BJ (cell line): ENCODE data around the gene LCP1. TPM values are rescaled to one million over a fixed set of nuclear protein-coding genes. Genes with fewer than 3 reads are reported as not detected.

Source experiments
- CTCF ChIA-PET: fragments of 350-600 bp; formaldehyde crosslinking; extraction: SDS; loops from one replicate; lab custom pipeline; 2021; ENCODE audit warnings: antibody characterized with exemption, inconsistent platforms; lab: Yijun Ruan, JAX
- POLR2A ChIA-PET: fragments of 300-600 bp; sonication (Branson Sonifier 250); formaldehyde crosslinking; extraction: SDS; loops from one replicate; lab custom pipeline; 2021; ENCODE audit warnings: antibody characterized with exemption; lab: Charles Lee
- DNase-seq: peaks from one replicate; pipeline ENCODE4 v3.0.0-alpha.2; 2011; ENCODE audit warnings: low read depth
- H3K27me3 ChIP-seq: 2 replicates; pipeline ENCODE4 v1.6.0; 2011; ENCODE audit warnings: low read length; ENCODE audit not compliant: control insufficient read depth, insufficient read depth
- H3K36me3 ChIP-seq: 2 replicates; pipeline ENCODE4 v1.5.1; 2011; ENCODE audit warnings: low read length; ENCODE audit not compliant: control insufficient read depth, insufficient read depth
- H3K4me3 ChIP-seq: 2 replicates; pipeline ENCODE4 v1.5.1; 2011; ENCODE audit warnings: low read depth, mild to moderate bottlenecking, control low read depth, low read length
- CTCF ChIP-seq: IDR thresholded peaks from 2 replicates; pipeline ENCODE4 v1.5.1; 2011; ENCODE audit warnings: low read depth, mild to moderate bottlenecking, control low read depth, inconsistent platforms, low read length, moderate library complexity; ENCODE audit not compliant: insufficient read depth
- polyA plus RNA-seq: library from polyadenylated mRNA; depleted of rRNA; stranded (reverse); fragments of >200 nt; gene quantifications from 2 replicates; pipeline ENCODE4 v1.2.3, GENCODE V29; 2011

LCP1 gene
- polyA plus RNA-seq, 1 experiment: 0.06 TPM

- CTCF ChIA-PET: no interaction called here
- no peaks in the 10 kb centered on the region for H3K36me3 ChIP-seq
- DNase-seq: no peak
- peaks cover 1% of the 10 kb centered on the region for H3K27me3 ChIP-seq
- POLR2A ChIA-PET: no interaction called here
- H3K4me3 ChIP-seq: no peak overlapping the region
- no peak for TF ChIP-seq CTCF
Measured at GRCh38 chr13:46173656-46174055, 8.3 kb downstream of the LCP1 start.

- TF ChIP-seq CTCF: no peak
- ChIA-PET CTCF (interaction anchor here (1.1 to 2.1 kb wide), 2 partner anchors 11 to 13 kb away, joined by 3 to 12 read pairs; no protein-coding TSS in a partner anchor), POLR2A (no interaction called here)
- H3K4me3 ChIP-seq: no peak overlapping the region
- H3K27me3 ChIP-seq: peaks cover 1% of the 10 kb centered on the region
- no peak for DNase-seq
- H3K36me3 ChIP-seq: no peaks in the 10 kb centered on the region
Measured at GRCh38 chr13:46172531-46172991, 9.4 kb downstream of the LCP1 start.

- ChIA-PET POLR2A (no interaction called here), CTCF (interaction anchor here (1.1 to 2.1 kb wide), 2 partner anchors 10 to 12 kb away, joined by 3 to 12 read pairs; no protein-coding TSS in a partner anchor)
- Histone ChIP-seq H3K4me3 (no peak overlapping the region), H3K36me3 (no peaks in the 10 kb centered on the region), H3K27me3 (peaks cover 5% of the 10 kb centered on the region)
- no peak for DNase-seq
- TF ChIP-seq CTCF: no peak
Measured at GRCh38 chr13:46171739-46172138, 10.2 kb downstream of the LCP1 start.

- no peak for DNase-seq
- TF ChIP-seq CTCF: no peak
- ChIA-PET CTCF (interaction anchor here (0.9 to 2.1 kb wide), 3 partner anchors 12 to 32 kb away, joined by 3 to 12 read pairs (median 3); no protein-coding TSS in a partner anchor), POLR2A (no interaction called here)
- Histone ChIP-seq H3K27me3 (peaks cover 5% of the 10 kb centered on the region), H3K4me3 (no peak overlapping the region), H3K36me3 (no peaks in the 10 kb centered on the region)
Measured at GRCh38 chr13:46171217-46171616, 10.8 kb downstream of the LCP1 start.

DNA sequence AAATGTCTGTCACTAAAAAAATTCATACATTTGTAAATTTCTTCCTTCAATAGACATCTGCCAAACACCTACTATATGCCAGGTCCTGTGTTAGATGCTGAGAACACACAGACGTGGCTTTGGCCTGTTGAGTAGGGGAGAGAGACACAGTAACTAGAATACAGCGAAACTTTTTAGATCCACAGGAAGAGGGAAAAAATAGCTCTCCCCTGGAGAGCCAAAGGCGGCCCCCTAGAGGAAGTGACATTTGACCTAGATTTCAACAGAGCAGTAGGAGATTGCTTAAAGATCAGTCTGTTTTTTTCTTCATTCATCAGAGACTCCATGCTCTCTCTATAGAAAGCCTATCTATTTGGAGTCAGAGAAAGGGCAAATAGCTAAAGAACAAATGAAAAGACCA lies 11.3 kb downstream of the LCP1 start:
- CTCF ChIA-PET: interaction anchor here (0.9 to 2.1 kb wide), 3 partner anchors 11 to 32 kb away, joined by 3 to 12 read pairs (median 3); no protein-coding TSS in a partner anchor
- Histone ChIP-seq H3K27me3 (peaks cover 5% of the 10 kb centered on the region), H3K36me3 (no peaks in the 10 kb centered on the region), H3K4me3 (no peak overlapping the region)
- TF ChIP-seq CTCF: no peak
- DNase-seq: no peak
- POLR2A ChIA-PET: no interaction called here
